HEK293T (cell line): Measurements from ENCODE around the gene MRGPRG.

Experiments
- ARNT ChIP-seq: fragments of 450-650 bp; IDR thresholded peaks from 2 replicates; pipeline ENCODE4 v1.6.1; 2017; ENCODE audit warnings: mild to moderate bottlenecking
- BHLHE40 ChIP-seq: fragments of 450-650 bp; IDR thresholded peaks from 2 replicates; pipeline ENCODE4 v1.6.1; 2016; ENCODE audit warnings: mild to moderate bottlenecking, moderate library complexity, borderline replicate concordance
- CTBP1 ChIP-seq: fragments of 450-650 bp; IDR thresholded peaks from 2 replicates; pipeline ENCODE4 v1.6.1; 2016; ENCODE audit warnings: borderline replicate concordance
- ELF4 ChIP-seq: fragments of 450-650 bp; IDR thresholded peaks from 2 replicates; pipeline ENCODE4 v1.6.1; 2017; ENCODE audit warnings: antibody characterized with exemption
- FOXA1 ChIP-seq: fragments of 450-650 bp; IDR thresholded peaks from 2 replicates; pipeline ENCODE4 v1.6.1; 2016; ENCODE audit warnings: mild to moderate bottlenecking
- FOXK2 ChIP-seq: fragments of 450-650 bp; IDR thresholded peaks from 2 replicates; pipeline ENCODE4 v1.6.1; 2016; ENCODE audit warnings: mild to moderate bottlenecking
- FOXM1 ChIP-seq: fragments of 450-650 bp; IDR thresholded peaks from 2 replicates; pipeline ENCODE4 v1.6.1; 2017; ENCODE audit warnings: mild to moderate bottlenecking, borderline replicate concordance
- HDGF ChIP-seq: fragments of 450-650 bp; IDR thresholded peaks from 2 replicates; pipeline ENCODE4 v1.6.1; 2017; ENCODE audit warnings: antibody characterized with exemption, borderline replicate concordance
- NFRKB ChIP-seq: fragments of 450-650 bp; IDR thresholded peaks from 2 replicates; pipeline ENCODE4 v1.6.1; 2016; ENCODE audit warnings: mild to moderate bottlenecking, moderate library complexity
- PKNOX1 ChIP-seq: fragments of 450-650 bp; IDR thresholded peaks from 2 replicates; pipeline ENCODE4 v1.6.1; 2016
- SP1 ChIP-seq: fragments of 450-650 bp; IDR thresholded peaks from 2 replicates; pipeline ENCODE4 v1.6.1; 2017
- SUZ12 ChIP-seq: fragments of 450-650 bp; IDR thresholded peaks from 2 replicates; pipeline ENCODE4 v1.6.1; 2016; ENCODE audit warnings: mild to moderate bottlenecking
- TARDBP ChIP-seq: fragments of 450-650 bp; IDR thresholded peaks from 2 replicates; pipeline ENCODE4 v1.6.1; 2016
- ZNF384 ChIP-seq: fragments of 450-650 bp; IDR thresholded peaks from 2 replicates; pipeline ENCODE4 v1.6.1; 2016

GRCh38 chr11:3222941-3223915, 4.6 kb upstream of the MRGPRG start:
- no peak for TF ChIP-seq FOXK2
- TF ChIP-seq SP1: no peak
- TF ChIP-seq FOXA1: no peak
- TF ChIP-seq PKNOX1: no peak
- no peak for TF ChIP-seq TARDBP
- TF ChIP-seq ZNF384: no peak
- no peak for TF ChIP-seq HDGF
- no peak for TF ChIP-seq ARNT
- no peak for TF ChIP-seq BHLHE40
- TF ChIP-seq NFRKB: no peak
- TF ChIP-seq ELF4: no peak
- TF ChIP-seq FOXM1: no peak
- TF ChIP-seq CTBP1: no peak
- TF ChIP-seq SUZ12: no peak
